Inflammatory macrophage treated with lipopolysaccharide for 4 hours (primary cell): ENCODE results near the gene KCNJ6.
"Not testable (repeated sequence)": the region's sequence is repeated elsewhere in the genome, so short reads cannot be mapped to it uniquely, and the experiment has no call there.

Experiments
- DNase-seq: peaks from one replicate; pipeline ENCODE4 v3.0.0-alpha.2; 2020

KCNJ6 gene

GRCh38 chr21:37766129-37766528, 150.1 kb downstream of the KCNJ6 start:
- DNase-seq = no peak

GRCh38 chr21:37765221-37765900, 150.9 kb downstream of the KCNJ6 start:
- DNase-seq = no peak

GRCh38 chr21:37764691-37765090, 151.6 kb downstream of the KCNJ6 start:
- DNase-seq = no peak

- DNase-seq = no peak
Measured at GRCh38 chr21:37763298-37763697, 153.0 kb downstream of the KCNJ6 start.

GRCh38 chr21:37762606-37763005, 153.7 kb downstream of the KCNJ6 start:
- DNase-seq = no peak

- not testable (repeated sequence) for DNase-seq
Measured at GRCh38 chr21:37761406-37761805, 154.9 kb downstream of the KCNJ6 start.

GRCh38 chr21:37759777-37760176, 156.5 kb downstream of the KCNJ6 start:
- DNase-seq = no peak

GRCh38 chr21:37758982-37759381, 157.3 kb downstream of the KCNJ6 start:
- DNase-seq = peak; percentile 35

GRCh38 chr21:37757606-37758376, 158.5 kb downstream of the KCNJ6 start:
- no peak for DNase-seq

- DNase-seq = no peak
Measured at GRCh38 chr21:37753122-37753599, 163.1 kb downstream of the KCNJ6 start.

GRCh38 chr21:37751268-37751975, 164.8 kb downstream of the KCNJ6 start:
- no peak for DNase-seq

GRCh38 chr21:37749132-37749531, 167.1 kb downstream of the KCNJ6 start:
- DNase-seq = no peak

- DNase-seq = no peak
Measured at GRCh38 chr21:37748351-37748750, 167.9 kb downstream of the KCNJ6 start.

GRCh38 chr21:37746849-37747248, 169.4 kb downstream of the KCNJ6 start:
- no peak for DNase-seq

- DNase-seq = no peak
Measured at GRCh38 chr21:37744551-37744950, 171.7 kb downstream of the KCNJ6 start.

- no peak for DNase-seq
Measured at GRCh38 chr21:37742532-37742931, 173.7 kb downstream of the KCNJ6 start.

- DNase-seq = no peak
Measured at GRCh38 chr21:37742115-37742514, 174.1 kb downstream of the KCNJ6 start.

GRCh38 chr21:37737996-37738395, 178.3 kb downstream of the KCNJ6 start:
- no peak for DNase-seq

- DNase-seq = no peak
Measured at GRCh38 chr21:37737507-37737906, 178.8 kb downstream of the KCNJ6 start.

GRCh38 chr21:37734846-37735245, 181.4 kb downstream of the KCNJ6 start:
- DNase-seq = no peak

- no peak for DNase-seq
Measured at GRCh38 chr21:37732927-37733326, 183.3 kb downstream of the KCNJ6 start.

GRCh38 chr21:37724201-37724600, 192.1 kb downstream of the KCNJ6 start:
- DNase-seq = no peak

- no peak for DNase-seq
Measured at GRCh38 chr21:37717534-37717933, 198.7 kb downstream of the KCNJ6 start.

- DNase-seq = not testable (repeated sequence)
Measured at GRCh38 chr21:37712569-37712934, 203.7 kb downstream of the KCNJ6 start.
